ENCODE measurements around the gene GTF2F1. TPM values are rescaled to one million over a fixed set of nuclear protein-coding genes. Genes with fewer than 3 reads are reported as not detected.

The GTF2F1 gene
- polyA plus RNA-seq, 1 experiment: 49.4 TPM

GRCh38 chr19:6375411-6376010 is 17.5 kb downstream of the GTF2F1 start, which contains the start of gene PSPN:
PSPN (minus strand) TSS chr19:6375933; CDS start chr19:6375849, 84 bp downstream.
- no peaks in the 10 kb centered on the region for H3K27me3 ChIP-seq (ENCODE audit: control insufficient read depth, insufficient read depth, low read length)
- DNase-seq (ENCODE audit: low read depth): no peak
- ChIA-PET POLR2A (no interaction called here), CTCF (interaction anchor here (1.0 kb wide), 1 partner anchor 18 kb away, joined by 3 read pairs; the partner anchor contains the start of gene GTF2F1)
- H3K36me3 ChIP-seq (ENCODE audit: control insufficient read depth, insufficient read depth, low read length): peaks cover 10% of the 10 kb centered on the region
- TF ChIP-seq CTCF (IDR thresholded peaks at IDR 0.05; ENCODE audit: insufficient read depth, low read depth, low read length): no peak
- H3K4me3 ChIP-seq (ENCODE audit: low read depth, low read length): no peak within 1 kb of the TSS

GRCh38 chr19:6374711-6375410 is 18.1 kb downstream of the GTF2F1 start:
- ChIA-PET POLR2A (no interaction called here), CTCF (interaction anchor here (1.0 kb wide), 1 partner anchor 19 kb away, joined by 3 read pairs; the partner anchor contains the start of gene GTF2F1)
- no peak for DNase-seq (ENCODE audit: low read depth)
- peaks cover 4% of the 10 kb centered on the region for H3K36me3 ChIP-seq (ENCODE audit: control insufficient read depth, insufficient read depth, low read length)
- no peak for TF ChIP-seq CTCF (IDR thresholded peaks at IDR 0.05; ENCODE audit: insufficient read depth, low read depth, low read length)
- no peak overlapping the region for H3K4me3 ChIP-seq (ENCODE audit: low read depth, low read length)
- no peaks in the 10 kb centered on the region for H3K27me3 ChIP-seq (ENCODE audit: control insufficient read depth, insufficient read depth, low read length)

GRCh38 chr19:6374161-6374709 is 18.7 kb downstream of the GTF2F1 start:
- CTCF ChIA-PET: no interaction called here
- POLR2A ChIA-PET: no interaction called here
- no peak for TF ChIP-seq CTCF (IDR thresholded peaks at IDR 0.05; ENCODE audit: insufficient read depth, low read depth, low read length)
- DNase-seq (ENCODE audit: low read depth): no peak
- no peaks in the 10 kb centered on the region for H3K27me3 ChIP-seq (ENCODE audit: control insufficient read depth, insufficient read depth, low read length)
- peak overlapping the region; percentile 97 for H3K4me3 ChIP-seq (ENCODE audit: low read depth, low read length)
- peaks cover 2% of the 10 kb centered on the region for H3K36me3 ChIP-seq (ENCODE audit: control insufficient read depth, insufficient read depth, low read length)

GRCh38 chr19:6373813-6374108 is 19.2 kb downstream of the GTF2F1 start:
- peak overlapping the region; percentile 97 for H3K4me3 ChIP-seq (ENCODE audit: low read depth, low read length)
- DNase-seq (ENCODE audit: low read depth): no peak
- CTCF ChIA-PET: no interaction called here
- no peaks in the 10 kb centered on the region for H3K27me3 ChIP-seq (ENCODE audit: control insufficient read depth, insufficient read depth, low read length)
- POLR2A ChIA-PET: no interaction called here
- H3K36me3 ChIP-seq (ENCODE audit: control insufficient read depth, insufficient read depth, low read length): peaks cover under 1% of the 10 kb centered on the region
- no peak for TF ChIP-seq CTCF (IDR thresholded peaks at IDR 0.05; ENCODE audit: insufficient read depth, low read depth, low read length)

GRCh38 chr19:6373096-6373812 is 19.7 kb downstream of the GTF2F1 start:
- no peak for TF ChIP-seq CTCF (IDR thresholded peaks at IDR 0.05; ENCODE audit: insufficient read depth, low read depth, low read length)
- DNase-seq (ENCODE audit: low read depth): peak; percentile 82
- ChIA-PET CTCF (no interaction called here), POLR2A (interaction anchor here (0.7 to 0.8 kb wide), 2 partner anchors 12 to 52 kb away, joined by 3 to 6 read pairs; partner anchors contain the start of gene CLPP)
- H3K36me3 ChIP-seq (ENCODE audit: control insufficient read depth, insufficient read depth, low read length): peaks cover 3% of the 10 kb centered on the region
- peak overlapping the region; percentile 97 for H3K4me3 ChIP-seq (ENCODE audit: low read depth, low read length)
- H3K27me3 ChIP-seq (ENCODE audit: control insufficient read depth, insufficient read depth, low read length): no peaks in the 10 kb centered on the region

Measured in BJ (cell line).